ENCODE data around the gene ERC1.

ERC1 gene

DNA sequence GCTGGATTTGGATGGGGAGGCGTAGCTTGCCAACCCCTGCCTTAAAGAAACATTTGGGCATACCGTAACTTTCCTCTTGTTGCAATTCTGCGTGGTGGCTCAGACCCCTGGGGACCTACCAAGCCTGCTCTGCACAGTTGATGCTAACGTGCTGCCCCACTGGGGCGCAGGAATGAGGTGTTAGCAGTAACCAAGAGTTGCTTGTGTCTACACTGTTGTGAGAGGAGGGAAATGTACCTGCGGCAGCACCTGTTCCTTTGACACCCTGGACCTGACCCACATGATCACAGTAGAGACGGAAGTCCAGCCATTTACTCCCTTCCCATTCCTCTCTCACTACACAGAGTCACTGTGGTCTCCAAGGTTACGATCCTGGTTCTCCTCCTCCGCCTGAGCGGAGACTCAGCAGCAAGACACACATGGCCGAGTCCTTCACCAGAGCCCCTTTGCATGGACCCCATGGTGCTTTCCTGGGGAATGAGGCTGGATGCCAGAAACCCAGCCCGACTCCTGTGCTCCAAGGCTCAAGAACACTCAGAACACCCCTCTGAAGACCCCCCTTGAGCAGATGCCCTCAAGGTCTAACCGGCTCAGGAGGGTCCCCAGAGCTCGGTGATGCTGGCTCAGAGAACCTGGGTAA, 518.5 kb downstream of the ERC1 start:
- DNase-seq (ENCODE audit: low read depth, low spot score), result no peak

DNA sequence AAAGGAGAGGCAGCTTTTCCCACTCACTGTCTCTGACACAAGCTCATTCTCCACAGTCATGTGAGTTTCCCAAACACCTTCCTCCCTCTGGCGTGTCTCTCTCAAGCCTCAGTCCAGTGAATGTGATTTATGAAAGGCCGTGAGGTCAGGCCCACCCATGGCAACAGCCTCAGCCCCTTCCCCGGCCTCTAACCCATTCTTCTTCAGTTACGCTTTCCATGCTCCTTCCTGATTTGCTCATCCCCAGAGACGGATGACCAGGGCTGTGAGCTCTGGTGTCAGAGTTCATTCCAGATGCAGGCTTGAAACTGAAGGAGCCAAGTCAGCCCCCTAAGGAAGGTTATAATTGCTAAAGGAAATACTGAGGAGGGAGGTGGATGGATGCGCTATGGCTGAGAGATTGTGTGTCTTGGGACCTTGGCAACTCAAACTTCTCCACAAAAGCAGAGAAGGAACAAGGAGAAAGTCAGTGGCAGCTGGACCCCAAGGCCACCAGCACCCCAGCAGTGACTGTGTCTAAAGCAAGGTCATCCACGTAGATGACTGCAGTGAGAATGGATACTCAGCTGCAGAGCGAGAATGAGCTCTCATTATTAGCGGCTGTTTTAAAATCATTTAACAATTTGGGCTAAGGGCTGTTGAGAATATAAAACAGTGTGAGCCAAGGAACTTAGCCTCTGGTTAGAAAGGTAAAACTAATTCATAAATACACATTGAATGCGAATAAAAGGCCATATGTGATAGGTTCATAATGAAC, 519.2 kb downstream of the ERC1 start:
- DNase-seq (ENCODE audit: low read depth, low spot score), result no peak

DNA sequence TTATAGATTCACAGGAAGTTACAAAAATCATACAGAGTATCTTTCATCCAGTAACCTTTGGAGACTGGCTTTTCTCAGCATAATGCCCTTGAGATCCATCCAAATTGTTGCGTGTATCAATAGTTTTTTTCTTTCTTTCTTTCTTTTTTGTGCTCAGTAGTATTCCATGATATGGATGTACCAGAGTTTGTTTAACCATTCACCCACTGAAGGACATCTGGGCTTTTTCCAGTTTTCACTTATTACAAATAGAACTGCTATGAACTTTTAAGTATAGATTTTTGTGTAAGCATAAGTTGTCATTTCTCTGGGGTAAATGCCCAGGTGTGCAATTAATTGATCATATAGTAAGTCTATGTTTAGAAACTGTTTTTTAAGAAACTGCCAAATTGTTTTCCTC, 524.0 kb downstream of the ERC1 start:
- no peak for DNase-seq (ENCODE audit: low read depth, low spot score)

GRCh38 chr12:1515428-1515827, 524.4 kb downstream of the ERC1 start:
- no peak for DNase-seq (ENCODE audit: low read depth, low spot score)

DNA sequence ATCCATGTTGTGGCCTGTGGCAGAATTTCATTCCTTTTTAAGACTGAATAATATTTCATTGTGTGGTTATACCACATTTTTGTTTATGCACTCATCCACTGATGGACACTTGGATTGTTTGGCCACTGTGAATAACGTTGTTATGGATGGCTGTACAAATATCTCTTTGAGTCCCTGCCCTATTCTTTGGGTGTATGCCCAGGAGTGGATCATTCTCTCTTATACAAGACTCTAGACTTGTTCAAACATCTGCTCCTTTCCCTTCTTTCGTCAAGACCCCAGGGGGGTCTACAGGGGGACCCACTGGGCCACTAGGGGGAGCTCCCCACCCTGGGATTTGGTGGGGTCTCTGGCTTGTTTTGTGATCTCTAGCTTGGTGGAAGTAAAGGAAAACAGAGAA, 526.0 kb downstream of the ERC1 start:
- peak; percentile 82 for DNase-seq (ENCODE audit: low read depth, low spot score)

GRCh38 chr12:1517734-1518525, 526.9 kb downstream of the ERC1 start:
- no peak for DNase-seq (ENCODE audit: low read depth, low spot score)

GRCh38 chr12:1518591-1519516, 527.8 kb downstream of the ERC1 start:
- DNase-seq (ENCODE audit: low read depth, low spot score), result no peak

DNA sequence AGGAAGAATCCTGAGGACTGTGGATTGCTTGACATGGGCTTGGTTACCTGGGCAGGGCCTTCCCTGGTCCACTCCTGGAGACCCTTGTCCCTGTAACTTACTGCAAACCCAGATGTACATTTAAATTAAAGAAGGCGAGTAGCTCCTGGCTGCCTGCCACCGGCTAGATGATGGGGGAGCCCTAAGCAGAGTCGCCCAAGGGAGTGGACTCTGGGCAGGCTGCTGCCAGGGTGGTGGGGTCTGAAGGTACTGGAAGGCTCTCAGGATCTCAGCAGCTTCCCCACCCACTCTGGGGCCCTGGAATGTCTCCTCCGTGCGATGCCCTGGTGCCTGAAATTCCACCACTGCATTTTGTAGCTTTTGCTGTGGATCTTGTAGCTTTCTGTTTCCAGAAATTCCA, 528.6 kb downstream of the ERC1 start:
- DNase-seq (ENCODE audit: low read depth, low spot score), result no peak

DNA sequence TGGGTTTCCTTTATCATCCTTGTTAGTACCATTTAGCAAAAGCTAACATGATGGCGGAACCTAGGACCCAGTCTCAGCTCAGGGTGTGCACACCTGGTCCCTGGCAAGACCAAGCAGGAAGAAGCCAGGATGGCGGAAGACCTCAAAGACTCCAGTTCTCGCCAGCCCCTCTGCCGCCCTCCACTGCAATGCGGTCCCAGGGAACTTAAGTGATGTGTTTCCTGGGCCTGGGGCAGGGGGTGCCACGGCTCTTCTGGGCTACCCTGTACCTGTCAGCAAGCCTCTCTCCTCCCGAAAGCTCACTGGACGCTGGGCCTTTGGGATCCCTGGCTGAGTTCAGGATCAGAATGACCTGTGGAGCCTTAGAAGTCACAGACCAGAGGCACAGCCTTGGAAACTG, 532.0 kb downstream of the ERC1 start:
- no peak for DNase-seq (ENCODE audit: low read depth, low spot score)

- DNase-seq (ENCODE audit: low read depth, low spot score), result peak; percentile 85
Measured at GRCh38 chr12:1523558-1524050, 532.6 kb downstream of the ERC1 start.

- DNase-seq (ENCODE audit: low read depth, low spot score), result no peak
Measured at GRCh38 chr12:1525858-1526257, 534.8 kb downstream of the ERC1 start.

DNA sequence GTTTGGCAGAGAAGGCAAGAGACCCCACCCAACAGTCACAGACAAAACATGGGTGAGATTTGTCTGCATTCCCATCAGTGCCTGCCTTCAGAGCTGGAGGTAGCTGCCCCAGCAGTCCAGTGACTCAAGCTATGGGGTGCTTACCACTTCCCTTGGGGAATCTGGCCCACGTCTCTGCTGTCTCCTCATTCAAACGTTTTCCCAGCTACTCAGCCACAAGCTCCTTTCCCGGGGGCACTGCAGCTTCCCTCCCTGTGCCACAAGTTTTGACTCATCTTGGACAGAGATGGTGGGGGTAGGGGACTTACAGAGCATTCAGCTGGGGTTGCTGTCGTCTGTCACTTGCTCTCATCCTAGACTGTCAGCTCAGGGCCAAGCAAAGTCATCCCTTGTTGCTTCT, 536.8 kb downstream of the ERC1 start:
- no peak for DNase-seq (ENCODE audit: low read depth, low spot score)

DNA sequence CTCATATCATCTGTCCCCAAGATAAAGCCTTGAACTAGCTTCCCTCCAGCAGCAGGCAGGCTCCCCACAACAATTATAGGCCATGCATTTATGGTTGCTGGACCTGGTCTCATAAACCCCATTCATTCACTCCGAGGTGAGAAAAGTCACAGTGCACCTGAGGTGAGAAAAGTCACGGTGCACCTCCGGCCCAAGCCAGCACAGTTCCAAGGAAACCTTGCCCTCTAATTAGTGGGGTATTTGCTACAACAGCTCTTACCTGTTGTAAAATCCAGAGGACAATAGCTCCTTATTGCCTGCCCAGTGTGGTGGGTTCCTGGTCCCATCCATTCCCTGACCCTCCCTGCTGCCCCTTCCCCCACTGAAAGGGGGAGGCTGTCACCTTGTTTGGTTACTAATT, 537.8 kb downstream of the ERC1 start:
- no peak for DNase-seq (ENCODE audit: low read depth, low spot score)

DNA sequence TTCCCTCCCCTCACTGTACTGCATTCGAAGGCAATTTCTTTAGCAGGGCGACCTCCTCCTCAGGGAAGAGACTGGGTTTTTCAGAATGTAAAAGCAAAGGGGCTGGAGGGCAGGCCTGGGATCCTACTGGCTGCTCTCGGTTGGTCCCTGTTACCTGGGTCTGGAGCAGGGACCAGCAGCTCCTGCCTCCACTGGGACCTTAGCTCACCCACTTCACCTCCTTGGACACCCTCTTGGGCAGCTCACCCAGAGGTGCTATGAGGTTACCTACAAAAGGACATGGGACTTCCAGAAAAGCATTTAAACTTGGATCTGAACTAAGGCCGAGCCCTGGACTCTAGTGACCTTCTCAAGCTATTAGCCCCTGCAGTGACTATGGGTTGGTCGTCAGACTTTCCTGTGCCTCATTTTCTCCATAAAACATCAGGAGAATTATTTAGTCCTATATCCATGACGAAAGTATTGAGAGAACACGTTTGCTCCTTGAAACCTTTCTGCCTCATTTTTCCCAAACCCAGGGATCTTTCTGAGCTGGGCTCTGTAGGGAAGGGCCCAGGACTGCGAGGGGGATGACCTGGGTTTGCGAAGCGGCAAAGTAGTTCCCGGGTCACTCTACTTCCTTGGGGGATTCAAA, 538.3 kb downstream of the ERC1 start:
- DNase-seq (ENCODE audit: low read depth, low spot score), result peak; percentile 36

DNA sequence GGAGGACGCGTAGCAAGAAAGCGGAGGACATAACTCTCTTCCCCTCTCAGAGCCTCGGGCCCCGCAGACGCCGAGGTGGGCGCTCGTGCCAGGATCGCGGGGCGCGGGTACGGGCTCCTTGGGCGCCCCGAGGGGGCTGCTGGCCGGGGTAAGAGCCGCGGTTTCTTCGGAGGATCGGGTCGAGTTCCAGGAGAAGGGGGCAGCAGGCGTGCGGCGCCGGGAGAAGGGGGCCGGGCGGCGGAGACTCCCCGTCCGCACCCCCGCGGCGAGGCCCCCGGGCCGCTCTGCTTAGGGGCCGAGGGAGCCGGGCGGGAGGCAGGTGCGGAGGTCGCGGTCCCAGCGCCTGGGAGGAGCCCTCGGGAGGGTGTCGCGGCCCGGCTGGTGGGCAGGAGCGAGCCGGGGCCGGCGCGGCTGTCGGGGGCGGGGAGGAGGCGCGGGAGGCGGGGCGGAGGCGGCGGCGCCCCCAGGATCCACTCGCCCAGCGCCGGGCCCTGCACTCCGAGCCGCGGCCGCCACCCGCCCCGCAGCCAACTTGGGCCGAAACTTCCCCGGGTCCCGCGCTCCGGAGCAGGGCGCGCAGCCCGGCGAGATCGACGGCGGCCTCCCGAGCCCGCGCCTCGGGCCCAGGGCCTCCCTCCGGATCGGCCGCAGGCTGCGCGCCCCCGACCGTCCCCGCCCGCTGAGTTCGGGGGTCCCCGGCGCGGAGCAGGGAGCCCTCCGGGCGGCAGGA, 539.0 kb downstream of the ERC1 start:
- no peak for DNase-seq (ENCODE audit: low read depth, low spot score)

DNA sequence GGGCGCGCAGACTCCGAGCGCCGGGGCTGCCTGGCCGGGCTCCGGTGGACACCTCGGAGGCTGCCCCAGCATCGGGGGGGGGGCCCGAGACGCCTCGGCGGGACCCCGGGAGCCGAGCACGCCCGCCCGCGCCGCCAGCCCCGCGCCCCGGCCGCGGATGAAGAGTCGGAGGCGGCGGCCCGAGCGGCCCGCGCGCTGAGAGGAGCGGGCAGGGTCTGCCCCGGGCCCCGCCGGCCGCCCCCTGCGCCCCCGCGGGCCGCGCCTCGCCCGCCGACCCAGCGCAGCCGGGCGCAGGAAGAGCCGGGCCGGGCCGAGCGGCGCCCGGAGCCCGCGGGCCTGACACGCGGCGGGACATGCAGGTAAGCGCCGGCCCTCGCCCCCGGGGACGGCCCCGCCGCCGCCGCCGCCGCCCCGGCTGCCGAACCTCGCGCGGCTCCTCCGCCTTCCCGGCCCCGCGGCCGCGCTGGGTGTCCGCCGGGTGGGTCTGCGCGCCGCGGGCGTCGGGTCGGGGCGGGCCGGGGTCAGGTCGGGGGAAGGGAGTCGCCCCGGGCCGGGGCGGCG, 539.6 kb downstream of the ERC1 start:
- DNase-seq (ENCODE audit: low read depth, low spot score), result no peak

DNA sequence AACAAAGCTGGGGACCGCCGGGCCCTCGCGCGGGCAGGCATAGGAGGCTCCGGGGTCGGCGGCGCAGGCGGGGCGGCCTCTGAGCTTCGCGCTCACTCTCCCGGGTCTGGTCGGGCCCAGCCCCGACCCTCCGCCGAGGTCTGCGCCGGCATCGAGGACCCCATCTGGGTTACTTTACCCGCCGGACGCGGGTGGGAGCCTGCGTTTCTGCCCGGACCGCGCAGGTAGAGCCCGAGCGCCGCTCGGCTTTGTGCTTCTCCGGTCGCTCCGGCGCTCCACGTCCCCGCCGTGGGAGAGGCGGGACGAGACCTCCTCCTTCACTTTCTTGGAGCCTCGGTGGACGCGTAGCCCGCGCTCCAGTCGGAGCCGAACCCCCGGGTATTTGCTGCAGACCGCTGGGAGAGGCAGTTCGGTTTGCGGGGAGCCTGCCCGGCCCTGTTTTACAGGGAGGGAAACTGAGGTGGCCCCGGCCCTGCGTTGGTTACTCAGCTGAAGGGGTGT, 540.2 kb downstream of the ERC1 start:
- no peak for DNase-seq (ENCODE audit: low read depth, low spot score)

DNA sequence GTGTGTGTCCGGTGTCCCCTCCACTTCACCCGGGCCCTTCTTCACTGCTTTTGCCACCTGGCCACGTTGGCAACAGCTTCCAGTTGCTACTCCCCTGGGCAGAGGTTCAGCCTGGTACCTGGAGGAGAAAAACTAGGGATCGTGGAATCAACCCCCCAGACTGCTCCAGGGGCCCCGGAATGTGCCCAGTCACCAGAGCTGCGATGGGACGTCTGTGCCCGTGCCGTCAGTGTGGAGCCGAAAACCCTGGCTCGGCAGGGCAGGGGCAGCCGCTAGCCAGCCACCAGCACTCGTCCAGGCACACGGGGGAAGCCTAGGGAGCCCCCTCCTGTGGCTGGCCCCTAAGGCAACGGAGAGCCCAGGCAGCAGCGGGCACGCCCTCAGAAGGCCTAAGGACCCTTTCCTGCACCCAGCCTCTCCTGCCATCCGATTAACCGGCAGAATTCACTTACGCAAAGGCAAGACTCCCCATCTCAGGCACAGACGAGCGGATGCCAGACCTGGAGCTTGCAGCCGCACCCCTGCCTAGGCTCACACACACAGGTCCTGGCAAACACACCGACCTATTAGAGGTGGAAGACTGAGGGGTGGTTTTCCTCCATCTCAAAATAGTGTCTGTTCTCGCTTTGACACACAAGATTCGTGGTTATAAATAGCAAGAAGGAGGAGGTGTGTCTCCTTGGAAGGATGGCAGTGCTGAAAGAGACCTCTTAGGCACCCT, 540.8 kb downstream of the ERC1 start:
- DNase-seq (ENCODE audit: low read depth, low spot score), result no peak

Measured in ELF-1 (cell line).